NT2/D1 (cell line): ENCODE data around the gene ST8SIA2.
"Not testable (repeated sequence)": the region's sequence is repeated elsewhere in the genome, so short reads cannot be mapped to it uniquely, and the experiment has no call there.

ENCODE experiments used
- DNase-seq: peaks from one replicate; pipeline ENCODE4 v3.0.0-alpha.2; 2011; ENCODE audit warnings: low read depth, low spot score
- H3K27me3 ChIP-seq: 2 replicates; pipeline ENCODE4 v1.6.0; 2011; ENCODE audit warnings: mild to moderate bottlenecking; ENCODE audit not compliant: insufficient read length, insufficient read depth
- H3K36me3 ChIP-seq: 2 replicates; pipeline ENCODE4 v1.6.1; 2011; ENCODE audit warnings: mild to moderate bottlenecking, low read length, mixed read lengths; ENCODE audit not compliant: insufficient read depth, insufficient read length
- H3K4me1 ChIP-seq: 2 replicates; pipeline ENCODE4 v1.5.1; 2011; ENCODE audit not compliant: insufficient read depth, insufficient read length
- H3K4me3 ChIP-seq: 2 replicates; pipeline ENCODE4 v1.5.1; 2011; ENCODE audit warnings: low read depth; ENCODE audit not compliant: insufficient read length
- H3K9ac ChIP-seq: 2 replicates; pipeline ENCODE4 v1.6.0; 2011; ENCODE audit warnings: low read depth; ENCODE audit not compliant: insufficient read length
- H3K9me3 ChIP-seq: 2 replicates; pipeline ENCODE4 v1.5.1; 2011; ENCODE audit warnings: mild to moderate bottlenecking, low read length; ENCODE audit not compliant: insufficient read depth
- SUZ12 ChIP-seq: IDR thresholded peaks from 2 replicates; pipeline ENCODE4 v1.6.1; 2011; ENCODE audit not compliant: insufficient read length, insufficient read depth; ENCODE audit errors: extremely low read depth
- YY1 ChIP-seq: IDR thresholded peaks from 2 replicates; pipeline ENCODE4 v1.6.1; 2011; ENCODE audit not compliant: insufficient read length, insufficient read depth
- ZNF274 ChIP-seq: IDR thresholded peaks from 2 replicates; pipeline ENCODE4 v1.6.1; 2011; ENCODE audit warnings: mild to moderate bottlenecking, low read depth, low read length

ST8SIA2 gene

GRCh38 chr15:92471288-92471687 lies 77.6 kb downstream of the ST8SIA2 start:
- Histone ChIP-seq H3K9me3 (0 out of 2 replicates have a peak, but pooled peaks cover 3% of the 10 kb centered on the region), H3K4me1 (no peaks in the 10 kb centered on the region), H3K27me3 (no peaks in the 10 kb centered on the region), H3K9ac (no peak overlapping the region), H3K4me3 (no peak overlapping the region), H3K36me3 (peaks cover 7% of the 10 kb centered on the region)
- no peak for DNase-seq
- TF ChIP-seq YY1: no peak
- no peak for TF ChIP-seq ZNF274
- TF ChIP-seq SUZ12: no peak

DNA sequence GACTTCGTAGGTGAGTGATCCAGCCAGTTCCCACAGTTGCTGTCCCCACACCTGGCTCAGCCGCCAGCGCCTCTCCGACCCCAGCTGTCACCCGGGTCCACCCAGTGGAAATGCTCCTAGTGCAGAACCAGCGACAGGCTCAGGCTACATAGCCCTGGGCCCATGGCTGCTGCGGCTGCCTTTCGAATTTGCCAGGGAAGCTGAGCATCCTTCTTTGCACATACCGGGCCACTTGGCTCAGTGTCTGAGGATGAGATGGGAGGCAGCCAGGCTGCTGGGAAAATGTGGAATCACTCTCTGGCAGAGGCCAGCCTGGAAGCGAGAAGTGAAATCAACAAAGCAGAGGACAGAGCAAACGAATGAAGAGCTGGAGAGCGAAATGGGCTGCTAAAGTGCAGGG lies 80.1 kb downstream of the ST8SIA2 start:
- no peaks in the 10 kb centered on the region for H3K4me1 ChIP-seq
- no peak overlapping the region for H3K4me3 ChIP-seq
- H3K36me3 ChIP-seq: no peaks in the 10 kb centered on the region
- H3K27me3 ChIP-seq: no peaks in the 10 kb centered on the region
- no peak overlapping the region for H3K9ac ChIP-seq
- no peak for TF ChIP-seq ZNF274
- TF ChIP-seq SUZ12: no peak
- no peak for TF ChIP-seq YY1
- no peak for DNase-seq
- H3K9me3 ChIP-seq: 0 out of 2 replicates have a peak, but pooled peaks cover 3% of the 10 kb centered on the region

DNA sequence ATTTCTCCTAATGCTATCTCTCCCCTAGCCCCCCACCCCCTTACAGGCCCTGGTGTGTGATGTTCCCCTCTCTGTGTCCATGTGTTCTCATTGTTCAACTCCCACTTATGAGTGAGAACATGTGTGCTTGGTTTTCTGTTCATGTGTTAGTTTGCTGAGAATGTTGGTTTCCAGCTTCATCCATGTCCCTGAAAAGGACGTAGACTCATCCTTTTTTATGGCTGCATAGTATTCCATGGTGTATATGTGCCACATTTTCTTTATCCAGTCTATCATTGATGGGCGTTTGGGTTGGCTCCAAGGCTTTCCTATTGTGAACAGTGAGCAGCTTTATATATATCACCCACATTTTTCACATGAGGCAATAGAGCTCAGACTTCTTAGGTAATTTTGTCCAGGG lies 86.0 kb downstream of the ST8SIA2 start:
- not testable (repeated sequence) for H3K4me3 ChIP-seq, H3K9me3 ChIP-seq, H3K4me1 ChIP-seq, DNase-seq, H3K36me3 ChIP-seq, H3K9ac ChIP-seq, H3K27me3 ChIP-seq

DNA sequence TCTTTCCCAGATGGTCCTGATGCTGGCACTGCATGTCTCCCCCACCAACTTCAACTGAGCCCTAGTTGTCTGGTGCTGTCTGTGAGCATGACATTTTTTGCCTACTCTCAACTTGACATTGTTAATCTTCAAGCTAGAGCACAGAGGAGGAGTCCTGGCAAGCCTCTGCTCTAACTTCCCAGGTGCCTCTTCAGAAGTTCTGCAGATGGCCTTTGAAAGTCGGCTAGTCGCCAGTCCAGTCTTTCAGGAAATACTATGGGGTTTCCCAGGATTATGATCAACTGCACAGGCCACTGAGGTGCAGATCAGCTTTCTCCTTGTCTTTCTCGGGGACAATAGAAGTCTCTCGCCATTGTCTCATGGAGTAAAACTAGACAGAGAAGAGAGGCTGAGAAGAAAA lies 86.7 kb downstream of the ST8SIA2 start:
- no peaks in the 10 kb centered on the region for H3K4me1 ChIP-seq

GRCh38 chr15:92485441-92485840 lies 91.8 kb downstream of the ST8SIA2 start:
- Histone ChIP-seq H3K36me3 (no peaks in the 10 kb centered on the region), H3K4me1 (no peaks in the 10 kb centered on the region), H3K27me3 (no peaks in the 10 kb centered on the region), H3K4me3 (no peak overlapping the region), H3K9ac (no peak overlapping the region), H3K9me3 (0 out of 2 replicates have a peak, but pooled peaks cover 13% of the 10 kb centered on the region)
- DNase-seq: no peak
- TF ChIP-seq SUZ12 (no peak), ZNF274 (no peak), YY1 (no peak)

More for the DNA sequence above, 86.7 kb downstream of the ST8SIA2 start:
- no peak for DNase-seq
- Histone ChIP-seq H3K27me3 (no peaks in the 10 kb centered on the region), H3K9ac (no peak overlapping the region), H3K4me3 (no peak overlapping the region), H3K9me3 (0 out of 2 replicates have a peak, but pooled peaks cover 3% of the 10 kb centered on the region), H3K36me3 (no peaks in the 10 kb centered on the region)
- no peak for TF ChIP-seq YY1
- TF ChIP-seq ZNF274: no peak
- TF ChIP-seq SUZ12: no peak

DNA sequence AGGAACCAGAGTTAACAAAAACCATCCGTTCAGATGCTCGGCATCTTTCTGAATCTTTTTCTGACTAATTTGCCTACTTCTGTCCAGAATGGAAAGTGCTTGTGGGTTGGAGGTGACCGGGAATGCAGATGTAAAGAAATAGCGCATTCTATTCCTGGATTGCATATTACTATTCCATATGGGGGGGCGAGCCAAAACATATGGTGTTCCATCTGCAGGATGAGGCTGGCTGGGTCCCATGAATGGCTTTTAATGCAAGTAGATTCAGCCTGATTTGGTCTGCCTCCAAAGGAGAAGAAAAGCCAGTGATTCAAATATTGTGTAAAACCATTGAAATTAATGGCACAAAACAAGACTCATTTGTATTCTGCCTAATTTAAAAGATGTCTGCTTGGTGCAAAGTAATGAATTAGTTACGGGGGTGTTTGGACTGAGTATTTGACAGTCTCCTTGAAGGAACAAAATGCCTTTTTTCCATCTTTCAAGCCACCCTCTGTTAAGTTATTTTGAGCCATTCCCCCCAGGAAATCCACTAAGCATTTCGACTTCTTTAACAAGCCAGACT lies 99.0 kb downstream of the ST8SIA2 start:
- Histone ChIP-seq H3K9me3 (0 out of 2 replicates have a peak, but pooled peaks cover 13% of the 10 kb centered on the region), H3K36me3 (no peaks in the 10 kb centered on the region), H3K27me3 (no peaks in the 10 kb centered on the region), H3K4me1 (no peaks in the 10 kb centered on the region), H3K4me3 (no peak overlapping the region), H3K9ac (no peak overlapping the region)
- DNase-seq: no peak
- no peak for TF ChIP-seq ZNF274
- no peak for TF ChIP-seq SUZ12
- TF ChIP-seq YY1: no peak

DNA sequence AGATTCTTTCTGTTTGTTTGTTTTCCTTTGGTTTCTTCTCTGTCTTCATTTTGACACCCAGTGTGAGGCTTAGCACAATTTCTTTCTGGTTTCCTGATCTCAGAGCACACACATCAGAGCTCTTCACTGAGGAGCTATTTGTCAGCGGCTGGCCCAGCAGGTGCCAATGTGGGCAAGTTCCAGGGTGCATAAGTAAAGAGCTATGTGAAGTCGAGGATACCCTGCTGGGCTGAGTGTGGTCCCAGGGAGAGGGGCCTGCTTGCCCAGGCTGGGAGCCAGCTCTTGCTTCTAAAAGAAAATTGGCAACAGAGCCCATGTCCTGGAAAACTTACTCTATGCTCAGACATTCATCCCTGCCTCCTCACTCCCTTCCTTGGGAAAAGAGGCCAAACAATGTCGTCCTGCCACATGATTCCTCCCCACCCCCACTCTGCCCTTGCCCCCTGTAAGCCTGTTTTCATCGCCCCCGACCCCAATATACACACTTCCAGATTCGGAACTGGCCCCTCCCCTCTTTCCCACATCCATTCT lies 101.2 kb downstream of the ST8SIA2 start:
- no peak for DNase-seq
- Histone ChIP-seq H3K27me3 (no peaks in the 10 kb centered on the region), H3K4me3 (no peak overlapping the region), H3K9ac (no peak overlapping the region), H3K36me3 (no peaks in the 10 kb centered on the region), H3K4me1 (peaks cover 3% of the 10 kb centered on the region), H3K9me3 (0 out of 2 replicates have a peak, but pooled peaks cover 6% of the 10 kb centered on the region)
- TF ChIP-seq YY1: no peak
- TF ChIP-seq ZNF274: no peak
- no peak for TF ChIP-seq SUZ12
